Fibroblast of lung (primary cell): ENCODE results near the gene GCAT.

ENCODE experiments used
- EZH2 ChIP-seq: IDR thresholded peaks from 2 replicates; pipeline ENCODE4 v1.5.1; 2012; ENCODE audit warnings: low read length, control low read depth, mild to moderate bottlenecking; ENCODE audit errors: missing control alignments
- TF ChIP-seq, protein P1 (sequence below), 2 donors: IDR thresholded peaks in 1 of 2; conservative IDR thresholded peaks in 1 of 2; 1 replicate in 1 of 2; 2 replicates in 1 of 2; pipeline ENCODE4 v1.5.1; 2011 to 2012; ENCODE audit warnings: low read length in 2 of 2, control low read depth in 1 of 2, inconsistent platforms in 1 of 2, low read depth in 1 of 2, mild to moderate bottlenecking in 1 of 2

DNA sequence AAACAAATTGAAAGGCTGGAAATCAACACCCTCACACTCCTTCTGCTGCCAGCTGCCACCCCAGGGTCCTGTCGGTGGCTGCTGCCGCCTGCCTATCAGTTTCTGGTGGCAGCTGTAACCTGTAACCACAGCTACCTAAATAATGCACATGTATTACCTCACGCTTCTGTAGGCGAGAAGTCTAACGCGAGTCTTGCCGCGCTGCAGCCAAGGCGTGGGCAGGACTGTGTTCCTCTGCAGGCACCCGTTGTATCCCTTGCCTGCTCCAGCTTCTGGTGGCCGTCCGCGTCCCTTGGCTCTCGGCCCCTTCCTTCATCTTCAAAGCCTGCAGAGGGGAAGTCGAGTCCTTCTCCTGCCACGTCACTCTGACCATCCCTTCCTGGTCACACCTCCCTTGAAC, 44.1 kb upstream of the GCAT start:
- TF ChIP-seq, protein P1, sequence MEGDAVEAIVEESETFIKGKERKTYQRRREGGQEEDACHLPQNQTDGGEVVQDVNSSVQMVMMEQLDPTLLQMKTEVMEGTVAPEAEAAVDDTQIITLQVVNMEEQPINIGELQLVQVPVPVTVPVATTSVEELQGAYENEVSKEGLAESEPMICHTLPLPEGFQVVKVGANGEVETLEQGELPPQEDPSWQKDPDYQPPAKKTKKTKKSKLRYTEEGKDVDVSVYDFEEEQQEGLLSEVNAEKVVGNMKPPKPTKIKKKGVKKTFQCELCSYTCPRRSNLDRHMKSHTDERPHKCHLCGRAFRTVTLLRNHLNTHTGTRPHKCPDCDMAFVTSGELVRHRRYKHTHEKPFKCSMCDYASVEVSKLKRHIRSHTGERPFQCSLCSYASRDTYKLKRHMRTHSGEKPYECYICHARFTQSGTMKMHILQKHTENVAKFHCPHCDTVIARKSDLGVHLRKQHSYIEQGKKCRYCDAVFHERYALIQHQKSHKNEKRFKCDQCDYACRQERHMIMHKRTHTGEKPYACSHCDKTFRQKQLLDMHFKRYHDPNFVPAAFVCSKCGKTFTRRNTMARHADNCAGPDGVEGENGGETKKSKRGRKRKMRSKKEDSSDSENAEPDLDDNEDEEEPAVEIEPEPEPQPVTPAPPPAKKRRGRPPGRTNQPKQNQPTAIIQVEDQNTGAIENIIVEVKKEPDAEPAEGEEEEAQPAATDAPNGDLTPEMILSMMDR (conservative IDR thresholded peaks at IDR 0.05 in 1 of 2, IDR thresholded peaks at IDR 0.05 in 1 of 2; ENCODE audit: low read depth in 1 of 2, low read length in 2 of 2) = no peak
- TF ChIP-seq EZH2 = no peak
